RWPE2 (cell line): ENCODE measurements around the gene TOM1L1.

Source experiments
- ATAC-seq: fragments of 200-7000 bp; cut with Tn5 transposase; 3 replicates; pipeline ENCODE4 v1.9.1; 2021; ENCODE audit warnings: low read depth
- DNase-seq: peaks from one replicate; pipeline ENCODE4 v3.0.0-alpha.2; 2020; ENCODE audit warnings: low spot score
- H3K27ac ChIP-seq: fragments of 450-650 bp; 2 replicates; pipeline ENCODE4 v1.5.1; 2017; ENCODE audit warnings: mild to moderate bottlenecking; ENCODE audit not compliant: poor library complexity, severe bottlenecking
- H3K27me3 ChIP-seq: fragments of 250-450 bp; sonication (Bioruptor Pico); 2 replicates; pipeline ENCODE4 v1.5.1; 2021; ENCODE audit warnings: mild to moderate bottlenecking, moderate library complexity; ENCODE audit not compliant: insufficient read depth, poor library complexity, severe bottlenecking
- H3K36me3 ChIP-seq: fragments of 250-450 bp; sonication (Bioruptor Pico); 2 replicates; pipeline ENCODE4 v1.5.1; 2020; ENCODE audit warnings: low read depth, mild to moderate bottlenecking, moderate library complexity
- H3K4me1 ChIP-seq: fragments of 250-450 bp; sonication (Bioruptor Pico); 2 replicates; pipeline ENCODE4 v1.5.1; 2021; ENCODE audit warnings: mild to moderate bottlenecking, moderate library complexity; ENCODE audit not compliant: insufficient read depth, poor library complexity, severe bottlenecking
- H3K4me3 ChIP-seq: fragments of 250-450 bp; sonication (Bioruptor Pico); 2 replicates; pipeline ENCODE4 v1.5.1; 2021; ENCODE audit warnings: mild to moderate bottlenecking, moderate library complexity; ENCODE audit not compliant: severe bottlenecking
- H3K9me3 ChIP-seq: fragments of 250-450 bp; sonication (Bioruptor Pico); 2 replicates; pipeline ENCODE4 v1.5.1; 2021; ENCODE audit warnings: mild to moderate bottlenecking, moderate library complexity; ENCODE audit not compliant: severe bottlenecking
- CTCF ChIP-seq: fragments of 450-650 bp; IDR thresholded peaks from one replicate; pipeline ENCODE4 v1.5.1; 2017; ENCODE audit warnings: mild to moderate bottlenecking, moderate library complexity; ENCODE audit not compliant: poor library complexity, severe bottlenecking

TOM1L1 gene

GRCh38 chr17:54976316-54976715 lies 75.7 kb downstream of the TOM1L1 start:
- TF ChIP-seq CTCF: no peak
- DNase-seq (no peak), ATAC-seq (no peak)
- no peaks in the 10 kb centered on the region for H3K36me3 ChIP-seq
- H3K4me1 ChIP-seq: no peaks in the 10 kb centered on the region
- no peaks in the 10 kb centered on the region for H3K27me3 ChIP-seq
- H3K27ac ChIP-seq: no peak overlapping the region
- peaks cover 8% of the 10 kb centered on the region for H3K9me3 ChIP-seq
- H3K4me3 ChIP-seq: no peak overlapping the region

GRCh38 chr17:54977744-54978143 lies 77.1 kb downstream of the TOM1L1 start:
- H3K27ac ChIP-seq: no peak overlapping the region
- no peaks in the 10 kb centered on the region for H3K36me3 ChIP-seq
- no peaks in the 10 kb centered on the region for H3K27me3 ChIP-seq
- peaks cover 8% of the 10 kb centered on the region for H3K9me3 ChIP-seq
- no peak overlapping the region for H3K4me3 ChIP-seq
- ATAC-seq (no peak), DNase-seq (no peak)
- no peak for TF ChIP-seq CTCF
- H3K4me1 ChIP-seq: no peaks in the 10 kb centered on the region

DNA sequence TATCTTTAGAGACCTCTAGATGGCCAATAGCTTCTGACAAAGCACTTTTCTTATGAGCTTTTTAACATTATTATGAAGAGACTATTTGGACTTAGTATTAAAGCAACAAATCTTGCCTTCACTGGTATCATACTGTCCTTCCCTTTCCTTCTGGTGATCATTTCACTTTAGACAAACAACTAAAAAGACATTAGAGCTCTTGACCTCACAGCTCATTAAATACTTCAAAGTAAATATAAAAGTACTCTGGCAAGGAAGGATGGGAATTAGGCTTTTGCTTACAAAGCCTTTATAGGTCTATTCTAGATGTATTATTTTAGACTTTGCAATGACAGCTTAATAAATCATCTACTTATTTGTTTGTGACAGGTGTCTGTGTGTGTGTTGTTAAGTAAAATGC lies 79.0 kb downstream of the TOM1L1 start:
- Histone ChIP-seq H3K27ac (no peak overlapping the region), H3K4me1 (no peaks in the 10 kb centered on the region), H3K4me3 (no peak overlapping the region), H3K9me3 (peaks cover 8% of the 10 kb centered on the region), H3K36me3 (no peaks in the 10 kb centered on the region), H3K27me3 (no peaks in the 10 kb centered on the region)
- no peak for ATAC-seq
- TF ChIP-seq CTCF: no peak
- DNase-seq: no peak

GRCh38 chr17:54980375-54980774 lies 79.7 kb downstream of the TOM1L1 start:
- Histone ChIP-seq H3K27me3 (no peaks in the 10 kb centered on the region), H3K9me3 (peaks cover 8% of the 10 kb centered on the region), H3K4me3 (no peak overlapping the region), H3K27ac (no peak overlapping the region), H3K36me3 (no peaks in the 10 kb centered on the region), H3K4me1 (no peaks in the 10 kb centered on the region)
- DNase-seq (no peak), ATAC-seq (no peak)
- no peak for TF ChIP-seq CTCF

DNA sequence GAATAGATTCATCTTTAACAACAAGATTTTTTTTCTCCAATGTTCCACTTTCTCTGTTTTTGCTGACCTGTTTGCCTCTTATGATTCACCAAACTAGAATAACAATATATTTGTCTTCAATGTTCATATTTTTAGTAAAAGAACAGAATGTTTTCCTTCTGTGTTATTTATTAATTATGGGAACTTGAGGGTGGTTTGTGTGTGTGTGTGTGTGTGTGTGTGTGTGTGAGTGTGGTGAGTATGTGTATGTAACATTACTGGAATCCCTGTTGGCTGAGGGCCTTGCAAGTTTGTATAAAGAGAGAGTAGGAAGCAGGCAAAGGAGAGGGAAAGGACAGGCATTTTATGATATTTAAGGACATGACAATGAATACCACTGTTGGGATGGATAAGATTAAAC lies 81.7 kb downstream of the TOM1L1 start:
- TF ChIP-seq CTCF: no peak
- H3K27me3 ChIP-seq: no peaks in the 10 kb centered on the region
- ATAC-seq (no peak), DNase-seq (no peak)
- H3K36me3 ChIP-seq: peaks cover 5% of the 10 kb centered on the region; the same call in 1 of the 2 replicates
- H3K27ac ChIP-seq: no peak overlapping the region
- no peak overlapping the region for H3K4me3 ChIP-seq
- H3K4me1 ChIP-seq: no peaks in the 10 kb centered on the region
- H3K9me3 ChIP-seq: peaks cover 8% of the 10 kb centered on the region
